ENCODE data around the gene WDR4. TPM values are rescaled to one million over a fixed set of nuclear protein-coding genes. Genes with fewer than 3 reads are reported as not detected.

WDR4 gene
- polyA plus RNA-seq, 1 of the 3 experiments (the other 2 are of a cell fraction), result 26.5 TPM

- Histone ChIP-seq H3K36me3 (replicated peaks in 1 of 2; ENCODE audit: control insufficient read depth in 1 of 2, insufficient read depth in 2 of 2, low read length in 1 of 2) (peaks cover 0 to 5% of the 10 kb centered on the region in 2 experiments), H3F3A (replicated peaks; ENCODE audit: insufficient read depth) (no peaks in the 10 kb centered on the region), H3K9ac (no peak overlapping the region), H3K4me2 (no peak overlapping the region), H3K27ac (ENCODE audit: low read depth in 2 of 2, low read length in 1 of 2) (no peak overlapping the region), H3K9me2 (no peaks in the 10 kb centered on the region), H2AFZ (ENCODE audit: low read depth) (no peak overlapping the region), H3K27me3 (ENCODE audit: insufficient read depth) (no peaks in the 10 kb centered on the region), H3K79me2 (ENCODE audit: insufficient read depth) (no peaks in the 10 kb centered on the region), H3K4me3 (ENCODE audit: low read depth in 2 of 2, low read length in 1 of 2) (no peak overlapping the region), H3K9me3 (no peaks in the 10 kb centered on the region), H4K20me1 (ENCODE audit: insufficient read depth) (no peaks in the 10 kb centered on the region), H3K4me1 (ENCODE audit: control insufficient read depth in 1 of 2, insufficient read depth in 2 of 2, low read depth in 1 of 2, low read length in 1 of 2) (peaks cover 0 to 9% of the 10 kb centered on the region in 2 experiments; a peak in 1 of 4 replicates)
- TF ChIP-seq EP300 (IDR thresholded peaks at IDR 0.05; ENCODE audit: borderline replicate concordance in 1 of 2, low read depth in 1 of 2, low read length in 1 of 2), result no peak
- TF ChIP-seq TAF1 (IDR thresholded peaks at IDR 0.05; ENCODE audit: borderline replicate concordance, low read depth, low read length), result no peak
- TF ChIP-seq, protein P1, sequence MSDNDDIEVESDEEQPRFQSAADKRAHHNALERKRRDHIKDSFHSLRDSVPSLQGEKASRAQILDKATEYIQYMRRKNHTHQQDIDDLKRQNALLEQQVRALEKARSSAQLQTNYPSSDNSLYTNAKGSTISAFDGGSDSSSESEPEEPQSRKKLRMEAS (IDR thresholded peaks at IDR 0.05; ENCODE audit: low read depth), result no peak
- TF ChIP-seq YY1 (IDR thresholded peaks at IDR 0.05; ENCODE audit: low read depth), result no peak
- no peak for TF ChIP-seq SIN3A (IDR thresholded peaks at IDR 0.05; ENCODE audit: borderline replicate concordance, low read depth, low read length)
- TF ChIP-seq EZH2phosphoT487 (IDR thresholded peaks at IDR 0.05; ENCODE audit: borderline replicate concordance, low read depth), result no peak
- TF ChIP-seq CTCF (IDR thresholded peaks at IDR 0.05), result no peak
- no peak for TF ChIP-seq TEAD4 (IDR thresholded peaks at IDR 0.05; ENCODE audit: borderline replicate concordance, insufficient read depth)
- TF ChIP-seq GABPA (IDR thresholded peaks at IDR 0.05; ENCODE audit: low read depth), result no peak
- TF ChIP-seq FOSL2 (IDR thresholded peaks at IDR 0.05; ENCODE audit: borderline replicate concordance, low read depth), result no peak
- TF ChIP-seq, protein P2, sequence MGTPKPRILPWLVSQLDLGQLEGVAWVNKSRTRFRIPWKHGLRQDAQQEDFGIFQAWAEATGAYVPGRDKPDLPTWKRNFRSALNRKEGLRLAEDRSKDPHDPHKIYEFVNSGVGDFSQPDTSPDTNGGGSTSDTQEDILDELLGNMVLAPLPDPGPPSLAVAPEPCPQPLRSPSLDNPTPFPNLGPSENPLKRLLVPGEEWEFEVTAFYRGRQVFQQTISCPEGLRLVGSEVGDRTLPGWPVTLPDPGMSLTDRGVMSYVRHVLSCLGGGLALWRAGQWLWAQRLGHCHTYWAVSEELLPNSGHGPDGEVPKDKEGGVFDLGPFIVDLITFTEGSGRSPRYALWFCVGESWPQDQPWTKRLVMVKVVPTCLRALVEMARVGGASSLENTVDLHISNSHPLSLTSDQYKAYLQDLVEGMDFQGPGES (IDR thresholded peaks at IDR 0.05; ENCODE audit: low read depth, low read length), result no peak
- TF ChIP-seq, protein P3, sequence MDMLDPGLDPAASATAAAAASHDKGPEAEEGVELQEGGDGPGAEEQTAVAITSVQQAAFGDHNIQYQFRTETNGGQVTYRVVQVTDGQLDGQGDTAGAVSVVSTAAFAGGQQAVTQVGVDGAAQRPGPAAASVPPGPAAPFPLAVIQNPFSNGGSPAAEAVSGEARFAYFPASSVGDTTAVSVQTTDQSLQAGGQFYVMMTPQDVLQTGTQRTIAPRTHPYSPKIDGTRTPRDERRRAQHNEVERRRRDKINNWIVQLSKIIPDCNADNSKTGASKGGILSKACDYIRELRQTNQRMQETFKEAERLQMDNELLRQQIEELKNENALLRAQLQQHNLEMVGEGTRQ (IDR thresholded peaks at IDR 0.05; ENCODE audit: borderline replicate concordance, low read depth, low read length), result no peak
- TF ChIP-seq, protein P4, sequence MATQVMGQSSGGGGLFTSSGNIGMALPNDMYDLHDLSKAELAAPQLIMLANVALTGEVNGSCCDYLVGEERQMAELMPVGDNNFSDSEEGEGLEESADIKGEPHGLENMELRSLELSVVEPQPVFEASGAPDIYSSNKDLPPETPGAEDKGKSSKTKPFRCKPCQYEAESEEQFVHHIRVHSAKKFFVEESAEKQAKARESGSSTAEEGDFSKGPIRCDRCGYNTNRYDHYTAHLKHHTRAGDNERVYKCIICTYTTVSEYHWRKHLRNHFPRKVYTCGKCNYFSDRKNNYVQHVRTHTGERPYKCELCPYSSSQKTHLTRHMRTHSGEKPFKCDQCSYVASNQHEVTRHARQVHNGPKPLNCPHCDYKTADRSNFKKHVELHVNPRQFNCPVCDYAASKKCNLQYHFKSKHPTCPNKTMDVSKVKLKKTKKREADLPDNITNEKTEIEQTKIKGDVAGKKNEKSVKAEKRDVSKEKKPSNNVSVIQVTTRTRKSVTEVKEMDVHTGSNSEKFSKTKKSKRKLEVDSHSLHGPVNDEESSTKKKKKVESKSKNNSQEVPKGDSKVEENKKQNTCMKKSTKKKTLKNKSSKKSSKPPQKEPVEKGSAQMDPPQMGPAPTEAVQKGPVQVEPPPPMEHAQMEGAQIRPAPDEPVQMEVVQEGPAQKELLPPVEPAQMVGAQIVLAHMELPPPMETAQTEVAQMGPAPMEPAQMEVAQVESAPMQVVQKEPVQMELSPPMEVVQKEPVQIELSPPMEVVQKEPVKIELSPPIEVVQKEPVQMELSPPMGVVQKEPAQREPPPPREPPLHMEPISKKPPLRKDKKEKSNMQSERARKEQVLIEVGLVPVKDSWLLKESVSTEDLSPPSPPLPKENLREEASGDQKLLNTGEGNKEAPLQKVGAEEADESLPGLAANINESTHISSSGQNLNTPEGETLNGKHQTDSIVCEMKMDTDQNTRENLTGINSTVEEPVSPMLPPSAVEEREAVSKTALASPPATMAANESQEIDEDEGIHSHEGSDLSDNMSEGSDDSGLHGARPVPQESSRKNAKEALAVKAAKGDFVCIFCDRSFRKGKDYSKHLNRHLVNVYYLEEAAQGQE (IDR thresholded peaks at IDR 0.05; ENCODE audit: low read depth, low read length), result no peak
- no peak for TF ChIP-seq RCOR1 (IDR thresholded peaks at IDR 0.05; ENCODE audit: low read length)
- no peak for TF ChIP-seq FOXM1 (IDR thresholded peaks at IDR 0.05; ENCODE audit: low read depth)
- ChIA-PET CTCF (interaction anchor here (1.0 kb wide), 1 partner anchor 184 kb away, joined by 3 read pairs; no protein-coding TSS in a partner anchor), POLR2A (no interaction called here)
- WGBS (ENCODE audit: low lambda C conversion rate), result 94% methylated on average over 10 of the region's 13 CpGs
- peak; percentile 21 for DNase-seq
Observed at GRCh38 chr21:42834726-42835191, 44.6 kb downstream of the WDR4 start.
